OCI-LY1 (cell line): ENCODE results near the gene RSBN1L.

Experiments
- H2AFZ ChIP-seq: fragments of 200-600 bp; sonication (generic), shearing (Covaris generic); 2 replicates; pipeline ENCODE4 v1.6.0; 2014; ENCODE audit warnings: antibody characterized with exemption, mild to moderate bottlenecking, low read length
- H3F3A ChIP-seq: fragments of 200-600 bp; sonication (generic), shearing (Covaris generic); 2 replicates; pipeline ENCODE4 v1.6.0; 2014; ENCODE audit warnings: mild to moderate bottlenecking, antibody characterized with exemption, low read length, moderate library complexity; ENCODE audit not compliant: insufficient read depth
- H3K27ac ChIP-seq: fragments of 200-600 bp; sonication (generic); 2 replicates; pipeline ENCODE4 v1.5.1; 2014; ENCODE audit warnings: low read length, mixed run types, mild to moderate bottlenecking, low read depth; ENCODE audit not compliant: poor library complexity, severe bottlenecking
- H3K27me3 ChIP-seq: fragments of 200-600 bp; sonication (generic); 2 replicates; pipeline ENCODE4 v1.6.0; 2014; ENCODE audit warnings: antibody characterized with exemption, mild to moderate bottlenecking, low read length, moderate library complexity; ENCODE audit not compliant: insufficient read depth
- H3K36me3 ChIP-seq: fragments of 200-600 bp; sonication (generic); 2 replicates; pipeline ENCODE4 v1.6.1; 2014; ENCODE audit warnings: mild to moderate bottlenecking, antibody characterized with exemption, low read length, moderate library complexity, mixed read lengths; ENCODE audit not compliant: insufficient read depth
- H3K4me1 ChIP-seq: fragments of 200-600 bp; sonication (generic); 2 replicates; pipeline ENCODE4 v1.5.1; 2014; ENCODE audit warnings: mild to moderate bottlenecking, low read length, moderate library complexity; ENCODE audit not compliant: insufficient read depth, severe bottlenecking
- H3K4me2 ChIP-seq: fragments of 200-600 bp; sonication (generic), shearing (Covaris generic); 2 replicates; pipeline ENCODE4 v1.6.1; 2014; ENCODE audit warnings: low read length
- H3K4me3 ChIP-seq: fragments of 200-600 bp; sonication (generic); 2 replicates; pipeline ENCODE4 v1.5.1; 2014; ENCODE audit warnings: low read length, low read depth, mild to moderate bottlenecking, mixed read lengths; ENCODE audit not compliant: poor library complexity, severe bottlenecking
- H3K79me2 ChIP-seq: fragments of 200-600 bp; shearing (Covaris generic); 2 replicates; pipeline ENCODE4 v1.6.1; 2016; ENCODE audit warnings: mixed run types, low read length, mixed read lengths; ENCODE audit not compliant: insufficient read depth
- H3K9ac ChIP-seq: fragments of 200-600 bp; sonication (generic), shearing (Covaris generic); 2 replicates; pipeline ENCODE4 v1.6.1; 2014; ENCODE audit warnings: mild to moderate bottlenecking, low read length, mixed read lengths
- H3K9me2 ChIP-seq: fragments of 200-600 bp; sonication (generic), shearing (Covaris generic); 2 replicates; pipeline ENCODE4 v1.6.1; 2014; ENCODE audit warnings: low read depth, mild to moderate bottlenecking, low read length, mixed read lengths
- H3K9me3 ChIP-seq: fragments of 200-600 bp; shearing (Covaris generic); 2 replicates; pipeline ENCODE4 v1.6.1; 2014; ENCODE audit warnings: low read length, mixed read lengths
- H4K20me1 ChIP-seq: fragments of 200-600 bp; sonication (generic), shearing (Covaris generic); 2 replicates; pipeline ENCODE4 v1.6.0; 2016; ENCODE audit warnings: mild to moderate bottlenecking, low read length; ENCODE audit not compliant: insufficient read depth
- CTCF ChIP-seq: fragments of 200-600 bp; sonication (generic), shearing (Covaris generic); IDR thresholded peaks from 2 replicates; pipeline ENCODE4 v1.5.1; 2017; ENCODE audit warnings: mild to moderate bottlenecking, antibody characterized with exemption, low read length, moderate library complexity, mixed read lengths
- EZH2 ChIP-seq: fragments of 200-600 bp; sonication (generic), shearing (Covaris generic); IDR thresholded peaks from 2 replicates; pipeline ENCODE4 v1.8.0; 2017; ENCODE audit warnings: borderline replicate concordance, mixed run types, mild to moderate bottlenecking, antibody characterized with exemption, low read length, moderate library complexity, mixed read lengths

RSBN1L gene

GRCh38 chr7:77743518-77743917 lies 47.3 kb downstream of the RSBN1L start:
- TF ChIP-seq EZH2 (no peak), CTCF (no peak)
- no peak overlapping the region for H3K4me2 ChIP-seq
- peaks cover 5% of the 10 kb centered on the region; the same call in 1 of the 2 replicates for H3K79me2 ChIP-seq

GRCh38 chr7:77745746-77746145 lies 49.5 kb downstream of the RSBN1L start:
- Histone ChIP-seq H3K4me1 (peaks cover 5% of the 10 kb centered on the region), H3K9ac (no peak overlapping the region), H3K9me2 (no peaks in the 10 kb centered on the region), H3K36me3 (peaks cover 62% of the 10 kb centered on the region), H3F3A (no peaks in the 10 kb centered on the region), H3K4me2 (no peak overlapping the region), H2AFZ (no peak overlapping the region), H3K27me3 (no peaks in the 10 kb centered on the region), H3K27ac (no peak overlapping the region), H3K79me2 (peaks cover 18% of the 10 kb centered on the region; the same call in 1 of the 2 replicates), H3K4me3 (no peak overlapping the region), H4K20me1 (no peaks in the 10 kb centered on the region), H3K9me3 (no peaks in the 10 kb centered on the region)
- TF ChIP-seq CTCF (no peak), EZH2 (no peak)

More at GRCh38 chr7:77743518-77743917, 47.3 kb downstream of the RSBN1L start:
- Histone ChIP-seq H3K27ac (no peak overlapping the region), H3F3A (no peaks in the 10 kb centered on the region), H2AFZ (no peak overlapping the region), H3K9me2 (no peaks in the 10 kb centered on the region), H3K4me3 (no peak overlapping the region), H3K4me1 (peaks cover 5% of the 10 kb centered on the region), H3K9me3 (no peaks in the 10 kb centered on the region), H3K27me3 (no peaks in the 10 kb centered on the region), H3K36me3 (peaks cover 58% of the 10 kb centered on the region), H3K9ac (no peak overlapping the region), H4K20me1 (no peaks in the 10 kb centered on the region)

- Histone ChIP-seq H4K20me1 (no peaks in the 10 kb centered on the region), H3K4me1 (peaks cover 5% of the 10 kb centered on the region), H3K4me3 (no peak overlapping the region), H3F3A (no peaks in the 10 kb centered on the region), H3K9ac (no peak overlapping the region), H3K36me3 (peaks cover 67% of the 10 kb centered on the region), H3K9me3 (no peaks in the 10 kb centered on the region), H3K27me3 (no peaks in the 10 kb centered on the region), H3K79me2 (peaks cover 18% of the 10 kb centered on the region; the same call in 1 of the 2 replicates), H2AFZ (no peak overlapping the region), H3K27ac (no peak overlapping the region), H3K9me2 (no peaks in the 10 kb centered on the region), H3K4me2 (no peak overlapping the region)
- TF ChIP-seq EZH2 (no peak), CTCF (no peak)
Observed at GRCh38 chr7:77746164-77746823, 50.0 kb downstream of the RSBN1L start.
